GM12872 (cell line): Measurements from ENCODE around the gene NKX6-2.

Experiments used
- TF ChIP-seq, protein P1 (sequence below): IDR thresholded peaks from 3 replicates; pipeline ENCODE4 v1.5.1; 2011; ENCODE audit warnings: low read depth, mild to moderate bottlenecking, low read length, moderate library complexity; ENCODE audit not compliant: insufficient read depth

Gene NKX6-2

DNA sequence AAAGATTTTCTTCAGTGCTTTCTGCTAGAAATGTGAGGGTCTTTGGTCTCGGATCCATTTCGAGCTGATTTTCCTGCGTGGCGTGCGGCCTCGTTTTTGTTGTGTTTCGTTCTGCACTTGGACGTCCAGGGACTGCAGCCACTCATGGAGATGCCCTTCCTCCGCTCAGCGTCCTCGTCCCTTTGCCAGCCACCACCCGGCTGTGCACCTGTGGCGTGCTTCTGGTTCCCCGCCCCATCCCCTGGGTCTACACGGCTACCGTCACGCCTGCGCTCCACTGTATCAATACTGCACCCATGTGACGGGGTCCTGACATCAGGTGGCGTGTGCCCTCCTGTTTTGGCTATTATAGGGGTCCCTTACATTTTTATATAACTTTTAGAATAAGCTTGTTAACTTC, 42.7 kb upstream of the NKX6-2 start:
- TF ChIP-seq, protein P1, sequence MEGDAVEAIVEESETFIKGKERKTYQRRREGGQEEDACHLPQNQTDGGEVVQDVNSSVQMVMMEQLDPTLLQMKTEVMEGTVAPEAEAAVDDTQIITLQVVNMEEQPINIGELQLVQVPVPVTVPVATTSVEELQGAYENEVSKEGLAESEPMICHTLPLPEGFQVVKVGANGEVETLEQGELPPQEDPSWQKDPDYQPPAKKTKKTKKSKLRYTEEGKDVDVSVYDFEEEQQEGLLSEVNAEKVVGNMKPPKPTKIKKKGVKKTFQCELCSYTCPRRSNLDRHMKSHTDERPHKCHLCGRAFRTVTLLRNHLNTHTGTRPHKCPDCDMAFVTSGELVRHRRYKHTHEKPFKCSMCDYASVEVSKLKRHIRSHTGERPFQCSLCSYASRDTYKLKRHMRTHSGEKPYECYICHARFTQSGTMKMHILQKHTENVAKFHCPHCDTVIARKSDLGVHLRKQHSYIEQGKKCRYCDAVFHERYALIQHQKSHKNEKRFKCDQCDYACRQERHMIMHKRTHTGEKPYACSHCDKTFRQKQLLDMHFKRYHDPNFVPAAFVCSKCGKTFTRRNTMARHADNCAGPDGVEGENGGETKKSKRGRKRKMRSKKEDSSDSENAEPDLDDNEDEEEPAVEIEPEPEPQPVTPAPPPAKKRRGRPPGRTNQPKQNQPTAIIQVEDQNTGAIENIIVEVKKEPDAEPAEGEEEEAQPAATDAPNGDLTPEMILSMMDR = no peak

DNA sequence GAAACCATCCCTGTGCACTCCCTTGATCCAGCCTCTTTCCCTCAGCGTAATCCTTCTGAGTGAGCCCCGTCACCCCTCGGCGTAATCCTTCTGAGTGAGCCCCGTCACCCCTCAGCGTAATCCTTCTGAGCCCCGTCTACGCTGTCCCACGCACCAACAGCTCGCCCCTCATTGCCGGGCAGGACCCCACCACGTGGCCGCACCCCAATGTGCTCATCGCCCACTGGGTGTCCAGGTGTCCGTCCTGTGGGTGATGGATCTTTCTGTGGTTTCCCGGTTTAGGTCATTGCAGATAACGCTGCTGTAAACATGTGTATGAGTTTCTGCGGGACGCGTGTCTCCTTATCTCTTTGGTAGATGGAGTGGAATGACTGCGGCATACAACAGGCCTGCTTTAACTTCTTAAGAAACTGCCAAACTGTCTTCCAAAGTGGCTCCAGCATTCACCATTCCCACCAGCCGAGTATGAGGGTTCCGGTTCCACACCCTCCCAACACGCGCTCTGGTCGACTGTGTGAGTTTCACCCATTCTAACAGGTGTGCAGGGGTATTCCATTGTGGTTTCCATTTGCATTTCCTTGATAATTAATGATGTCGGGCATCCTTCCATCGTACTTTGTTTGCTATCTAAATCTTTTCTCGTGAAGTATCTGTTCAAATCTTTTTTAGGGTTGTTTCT, 42.1 kb upstream of the NKX6-2 start:
- TF ChIP-seq, protein P1 = no peak

DNA sequence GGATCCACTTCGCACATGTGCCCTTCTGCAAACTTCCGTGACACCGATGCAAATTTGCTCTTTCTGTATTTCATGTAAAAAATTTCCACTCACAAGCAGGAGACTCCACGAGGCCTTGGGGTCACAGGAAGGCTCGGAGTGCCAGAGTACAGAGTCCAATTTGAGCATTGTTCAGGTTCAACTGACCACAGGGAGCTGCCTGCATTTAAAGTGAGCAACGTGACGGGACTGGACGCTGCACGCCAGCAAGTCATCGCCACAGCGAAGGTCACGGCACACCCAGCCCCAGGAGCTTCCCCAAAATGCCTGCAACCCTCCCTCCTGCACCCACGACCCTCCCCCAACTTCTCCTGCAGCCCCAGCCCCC, 41.5 kb upstream of the NKX6-2 start:
- TF ChIP-seq, protein P1 = no peak

DNA sequence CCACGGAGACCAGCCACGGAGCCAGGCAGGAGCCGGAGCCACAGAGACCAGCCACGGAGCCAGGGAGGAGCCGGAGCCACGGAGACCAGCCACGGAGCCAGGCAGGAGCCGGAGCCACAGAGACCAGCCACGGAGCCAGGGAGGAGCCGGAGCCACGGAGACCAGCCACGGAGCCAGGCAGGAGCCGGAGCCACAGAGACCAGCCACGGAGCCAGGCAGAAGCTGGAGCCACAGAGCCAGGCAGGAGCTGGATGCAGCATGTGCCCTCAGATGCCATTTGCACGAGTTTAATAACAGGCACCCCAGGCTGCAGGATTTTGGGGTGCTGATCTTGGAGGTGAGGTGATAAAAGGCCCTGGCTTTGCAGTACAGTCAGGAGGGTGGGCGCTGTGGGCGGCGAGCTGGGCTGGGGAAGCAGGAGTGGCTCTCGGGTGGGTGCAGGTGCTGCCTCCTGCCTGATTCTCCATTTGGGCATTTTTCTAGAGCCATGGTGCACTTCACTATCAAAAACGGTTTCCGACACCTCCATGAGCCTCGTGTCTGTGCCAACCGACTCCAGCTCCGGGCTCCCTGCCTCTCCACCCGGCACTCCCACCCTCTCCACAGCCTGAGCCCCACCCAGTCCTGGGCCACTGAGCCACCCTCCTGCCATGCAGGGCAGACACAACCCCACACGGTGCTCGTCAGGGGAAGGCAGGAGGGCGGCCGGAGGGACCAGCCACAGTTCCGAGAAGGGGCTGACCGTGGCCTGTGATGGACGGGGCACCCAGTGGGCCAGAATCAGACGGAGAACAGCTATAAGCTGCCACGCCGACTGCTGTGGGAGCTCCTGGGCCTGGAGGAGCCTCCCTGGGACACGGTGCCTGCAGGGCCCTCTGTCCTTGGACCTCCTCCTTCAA, 40.8 kb upstream of the NKX6-2 start:
- TF ChIP-seq, protein P1 = no peak

DNA sequence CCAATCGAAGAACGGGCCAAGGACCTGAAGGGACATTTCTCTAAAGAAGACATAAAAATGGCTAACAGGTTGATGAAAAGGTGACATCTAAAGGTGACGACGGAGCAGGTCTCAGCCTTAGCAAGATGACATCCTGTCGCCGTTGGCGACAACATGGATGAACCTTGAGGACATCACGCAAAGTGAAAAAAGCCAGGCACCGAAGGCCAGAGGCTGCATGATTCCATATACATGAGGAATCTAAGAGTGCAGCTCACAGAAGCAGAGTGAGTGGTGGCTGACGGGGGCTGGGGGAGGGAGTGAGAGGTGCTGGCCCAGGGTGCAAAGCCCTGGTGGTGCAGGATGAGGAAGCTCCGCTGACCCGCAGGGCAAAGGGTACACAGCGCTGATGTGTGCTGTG, 34.1 kb upstream of the NKX6-2 start:
- TF ChIP-seq, protein P1 = no peak

DNA sequence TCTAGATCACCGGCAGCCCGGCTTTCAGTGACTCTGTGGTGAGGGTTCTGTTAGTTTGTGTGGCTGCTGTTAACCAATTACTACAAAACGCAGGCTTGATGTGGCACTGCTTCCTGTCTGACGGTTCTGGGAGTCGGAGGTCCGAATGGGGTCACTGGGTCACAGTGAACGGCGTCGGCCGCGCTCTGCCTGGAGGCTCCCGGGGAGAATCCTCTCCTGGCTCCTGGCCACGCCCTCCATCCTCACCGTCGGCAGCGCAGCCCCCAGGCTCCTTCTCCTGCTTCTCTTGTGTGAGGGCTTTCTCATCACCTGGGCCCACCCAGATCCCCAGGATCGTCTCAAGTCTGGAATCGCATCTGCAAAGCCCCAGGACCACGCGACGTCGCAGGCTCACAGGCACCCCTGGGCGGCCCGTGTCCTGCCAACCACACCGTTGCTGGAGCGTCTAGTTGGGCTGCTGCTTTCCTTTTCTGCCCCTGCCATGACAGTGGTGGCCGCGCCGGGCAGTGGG, 31.8 kb upstream of the NKX6-2 start:
- TF ChIP-seq, protein P1 = no peak

DNA sequence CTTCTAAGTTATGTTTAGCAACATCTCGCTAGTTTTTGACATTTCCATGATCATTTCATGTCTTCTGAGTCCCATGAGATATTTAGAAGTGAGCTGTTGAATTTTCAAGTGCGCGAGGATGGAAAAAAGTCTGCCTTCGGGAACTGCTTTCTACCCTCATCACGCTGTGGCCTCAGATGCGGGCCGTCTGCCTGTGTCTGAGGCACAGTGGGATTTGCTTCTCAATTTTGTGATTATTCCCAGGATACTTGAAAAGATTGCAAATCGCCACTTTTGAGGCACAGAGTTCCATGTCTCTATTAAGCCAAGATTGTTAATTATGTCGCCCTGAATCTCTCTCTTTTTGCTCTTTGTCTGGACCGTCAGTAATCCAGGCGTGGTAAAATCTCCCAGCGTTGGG, 30.8 kb upstream of the NKX6-2 start:
- TF ChIP-seq, protein P1 = no peak
